Right lobe of liver (tissue), 6 donors: ENCODE measurements around the gene IL5RA. TPM values are rescaled to one million over a fixed set of nuclear protein-coding genes. Genes with fewer than 3 reads are reported as not detected.

Experiments used
- ATAC-seq, 4 donors: fragments of 200-7000 bp; cut with Tn5 transposase; one replicate each; pipeline ENCODE4 v1.9.1; 2020; ENCODE audit warnings: mild to moderate bottlenecking in 4 of 4, moderate library complexity in 4 of 4
- DNase-seq, 3 donors: peaks; one replicate each; pipeline ENCODE4 v3.0.0-alpha.2; 2020
- H3K27ac ChIP-seq, 3 donors: fragments of 200-600 bp; one replicate each; pipeline ENCODE4 v1.8.0; 2022
- H3K27me3 ChIP-seq, 2 donors: fragments of 200-600 bp; one replicate each; pipeline ENCODE4 v1.8.0; 2022
- H3K36me3 ChIP-seq, 4 donors: fragments of 200-600 bp; sonication (generic) in 1 of 4; one replicate each; pipeline versions ENCODE4 v1.5.1 to v1.8.0; 2017 to 2022; ENCODE audit warnings: control low read depth in 1 of 4
- H3K4me1 ChIP-seq, 4 donors: fragments of 200-600 bp; sonication (generic) in 1 of 4; one replicate each; pipeline versions ENCODE4 v1.5.1 to v1.8.0; 2017 to 2022; ENCODE audit warnings: control low read depth in 1 of 4
- H3K4me3 ChIP-seq, 3 donors: fragments of 200-600 bp; one replicate each; pipeline ENCODE4 v1.8.0; 2022
- H3K9me3 ChIP-seq, 4 donors: fragments of 200-600 bp; sonication (generic) in 1 of 4; one replicate each; pipeline versions ENCODE4 v1.5.1 to v1.8.0; 2017 to 2022; ENCODE audit warnings: control low read depth in 1 of 4
- POLR2A ChIP-seq: fragments of 450-650 bp; IDR thresholded peaks from one replicate; pipeline ENCODE4 v1.6.1; 2017; ENCODE audit warnings: antibody characterized with exemption, mild to moderate bottlenecking
- WGBS: methylation state at CpG from one replicate; pipeline ENCODE4 v1.1.6; 2018; ENCODE audit warnings: low coverage, low lambda C conversion rate; ENCODE audit not compliant: insufficient coverage; ENCODE audit errors: missing lambda C conversion rate; 5-methylcytosine and 5-hydroxymethylcytosine counted together
- intact Hi-C, 2 donors: fragments of 100-400 bp; cut with DNase I; formaldehyde crosslinking; loops; one replicate each; pipeline versions ENCODE4 v1.11.2 to v1.14.1; 2022
- total RNA-seq, 6 experiments: library from RNA; depleted of rRNA in 2 of 6; stranded (reverse); fragments of >200 nt in 2 of 6; fragmentation: NEBNext Ultra II Directional in 3 of 6; extraction: Animal tissue kit (Norgen Biotek cat#: 25700) in 3 of 6; gene quantifications; one replicate each; pipeline versions ENCODE4 v1.1.0 to v1.2.4, GENCODE V29; 2016 to 2023
- TF ChIP-seq, protein P1 (sequence below), 4 donors: fragments of 200-600 bp in 3 of 4; fragments of 450-650 bp in 1 of 4; IDR thresholded peaks; one replicate each; pipeline versions ENCODE4 v1.5.1 to v1.8.0; 2016 to 2022; ENCODE audit warnings: antibody characterized with exemption in 4 of 4, mild to moderate bottlenecking in 2 of 4
- donor health status: DM: no; HTN: yes; CAD: no.
- donor health status: DM: no; HTN: no; CAD: no.
- donor health status: DM: no; HTN: no; CAD: no.
- donor health status: DM: no; HTN: yes; CAD: no.
- donor health status: DM: no; HTN: yes; CAD: no.

IL5RA gene
- total RNA-seq, 6 experiments from 2014 or later = not detected

- Histone ChIP-seq H3K4me1 (no peaks in the 10 kb centered on the region), H3K4me3 (no peak overlapping the region), H3K27ac (no peak overlapping the region), H3K27me3 (no peaks in the 10 kb centered on the region), H3K36me3 (no peaks in the 10 kb centered on the region), H3K9me3 (no peaks in the 10 kb centered on the region)
- intact Hi-C loops = no loop called here
- DNase-seq (no peak), ATAC-seq (no peak)
- TF ChIP-seq, protein P1, sequence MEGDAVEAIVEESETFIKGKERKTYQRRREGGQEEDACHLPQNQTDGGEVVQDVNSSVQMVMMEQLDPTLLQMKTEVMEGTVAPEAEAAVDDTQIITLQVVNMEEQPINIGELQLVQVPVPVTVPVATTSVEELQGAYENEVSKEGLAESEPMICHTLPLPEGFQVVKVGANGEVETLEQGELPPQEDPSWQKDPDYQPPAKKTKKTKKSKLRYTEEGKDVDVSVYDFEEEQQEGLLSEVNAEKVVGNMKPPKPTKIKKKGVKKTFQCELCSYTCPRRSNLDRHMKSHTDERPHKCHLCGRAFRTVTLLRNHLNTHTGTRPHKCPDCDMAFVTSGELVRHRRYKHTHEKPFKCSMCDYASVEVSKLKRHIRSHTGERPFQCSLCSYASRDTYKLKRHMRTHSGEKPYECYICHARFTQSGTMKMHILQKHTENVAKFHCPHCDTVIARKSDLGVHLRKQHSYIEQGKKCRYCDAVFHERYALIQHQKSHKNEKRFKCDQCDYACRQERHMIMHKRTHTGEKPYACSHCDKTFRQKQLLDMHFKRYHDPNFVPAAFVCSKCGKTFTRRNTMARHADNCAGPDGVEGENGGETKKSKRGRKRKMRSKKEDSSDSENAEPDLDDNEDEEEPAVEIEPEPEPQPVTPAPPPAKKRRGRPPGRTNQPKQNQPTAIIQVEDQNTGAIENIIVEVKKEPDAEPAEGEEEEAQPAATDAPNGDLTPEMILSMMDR (IDR thresholded peaks at IDR 0.05) = no peak
- TF ChIP-seq POLR2A = no peak
- 74% methylated on average over 5 of the region's 5 CpGs for WGBS
Measured at GRCh38 chr3:3071136-3071535, 39.0 kb downstream of the IL5RA start.

- H3K27ac ChIP-seq = no peak overlapping the region
- TF ChIP-seq, protein P1 (IDR thresholded peaks at IDR 0.05) = no peak
- TF ChIP-seq POLR2A = no peak
- no peaks in the 10 kb centered on the region for H3K27me3 ChIP-seq
- 40% methylated on average over 5 of the region's 5 CpGs for WGBS
- no peaks in the 10 kb centered on the region for H3K36me3 ChIP-seq
- intact Hi-C loops = no loop called here
- H3K4me1 ChIP-seq = no peaks in the 10 kb centered on the region
- no peak for ATAC-seq
- no peak overlapping the region for H3K4me3 ChIP-seq
- no peak for DNase-seq
- H3K9me3 ChIP-seq = no peaks in the 10 kb centered on the region
Measured at GRCh38 chr3:3069723-3070122, 40.5 kb downstream of the IL5RA start.

- no peak for ATAC-seq
- 67% methylated on average over 1 of the region's 1 CpG for WGBS
Measured at GRCh38 chr3:3068358-3068881, 41.8 kb downstream of the IL5RA start.

DNA sequence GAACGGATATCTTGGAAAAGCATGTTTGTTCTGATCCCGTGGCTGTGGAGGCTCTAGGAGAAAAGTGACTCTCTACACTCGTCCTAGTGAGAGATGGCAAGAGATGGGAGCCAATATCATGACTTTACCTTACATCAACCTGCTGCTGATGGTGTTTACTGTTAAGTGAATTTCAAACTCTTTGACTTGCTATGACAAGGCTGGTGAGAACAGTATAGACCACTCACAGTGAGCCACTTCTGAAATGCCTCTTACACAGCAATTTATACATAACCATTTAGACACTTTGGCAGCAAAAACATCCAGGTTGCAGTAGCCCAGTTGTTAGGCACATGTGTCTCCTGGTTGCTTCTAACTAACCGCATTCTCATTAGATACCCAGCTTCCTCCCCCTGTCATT, 43.3 kb downstream of the IL5RA start:
- 56% methylated on average over 4 of the region's 4 CpGs for WGBS

More at GRCh38 chr3:3068358-3068881, 41.8 kb downstream of the IL5RA start:
- TF ChIP-seq POLR2A = no peak
- TF ChIP-seq, protein P1 (IDR thresholded peaks at IDR 0.05) = no peak
- no peak overlapping the region for H3K27ac ChIP-seq
- intact Hi-C loops = no loop called here
- no peaks in the 10 kb centered on the region for H3K4me1 ChIP-seq
- no peak for DNase-seq
- H3K36me3 ChIP-seq = no peaks in the 10 kb centered on the region
- no peaks in the 10 kb centered on the region for H3K27me3 ChIP-seq
- H3K4me3 ChIP-seq = no peak overlapping the region
- H3K9me3 ChIP-seq = no peaks in the 10 kb centered on the region

GRCh38 chr3:3066378-3066777, 43.8 kb downstream of the IL5RA start:
- no peaks in the 10 kb centered on the region for H3K4me1 ChIP-seq
- intact Hi-C loops = no loop called here
- no peaks in the 10 kb centered on the region for H3K36me3 ChIP-seq
- H3K27ac ChIP-seq = no peak overlapping the region
- no peak overlapping the region for H3K4me3 ChIP-seq
- H3K9me3 ChIP-seq = no peaks in the 10 kb centered on the region
- H3K27me3 ChIP-seq = no peaks in the 10 kb centered on the region
- 21% methylated on average over 2 of the region's 2 CpGs for WGBS
- DNase-seq (no peak), ATAC-seq (no peak)
- TF ChIP-seq POLR2A = no peak
- TF ChIP-seq, protein P1 (IDR thresholded peaks at IDR 0.05) = no peak

More for the DNA sequence above, 43.3 kb downstream of the IL5RA start:
- H3K27me3 ChIP-seq = no peaks in the 10 kb centered on the region
- H3K4me1 ChIP-seq = no peaks in the 10 kb centered on the region
- H3K4me3 ChIP-seq = no peak overlapping the region
- DNase-seq (no peak), ATAC-seq (no peak)
- H3K27ac ChIP-seq = no peak overlapping the region
- no peaks in the 10 kb centered on the region for H3K9me3 ChIP-seq
- no peak for TF ChIP-seq POLR2A
- intact Hi-C loops = no loop called here
- no peaks in the 10 kb centered on the region for H3K36me3 ChIP-seq
